ENCODE data around the gene ARHGAP4. TPM values are rescaled to one million over a fixed set of nuclear protein-coding genes. Genes with fewer than 3 reads are reported as not detected.
A peak's percentile ranks its signal among the peaks of the same experiment; 100 is the strongest.

ARHGAP4 gene
- total RNA-seq, 4 donors from 2014 or later = 23.6 to 211 (median 57.6) TPM

- no peaks in the 10 kb centered on the region for H3K9me3 ChIP-seq
- DNase-seq = no peak
- H3K4me1 ChIP-seq = peaks cover 0 to 23% (median 2%) of the 10 kb centered on the region in 4 donors
- TF ChIP-seq POLR2A (IDR thresholded peaks at IDR 0.05) = no peak
- no peaks in the 10 kb centered on the region for H3K27me3 ChIP-seq
- peak overlapping the region in 3 of 4 donors; percentile 78 to 87 (median 79) for H3K4me3 ChIP-seq
- H3K36me3 ChIP-seq = peaks cover 0 to 21% (median 0%) of the 10 kb centered on the region in 3 donors
- H3K27ac ChIP-seq = peak overlapping the region in 1 of 4 donors; percentile 71
Measured at GRCh38 chrX:153933748-153934147, 7.7 kb upstream of the ARHGAP4 start.

GRCh38 chrX:153932220-153932915 lies 6.3 kb upstream of the ARHGAP4 start:
- Histone ChIP-seq H3K27me3 (no peaks in the 10 kb centered on the region), H3K4me1 (peaks cover 0 to 25% (median 6%) of the 10 kb centered on the region in 4 donors), H3K36me3 (peaks cover 0 to 21% (median 0%) of the 10 kb centered on the region in 3 donors), H3K27ac (no peak overlapping the region), H3K4me3 (no peak overlapping the region), H3K9me3 (no peaks in the 10 kb centered on the region)
- no peak for DNase-seq
- TF ChIP-seq POLR2A (IDR thresholded peaks at IDR 0.05) (no peak), CTCF (IDR thresholded peaks at IDR 0.05) (no peak)

GRCh38 chrX:153931748-153932147 lies 5.7 kb upstream of the ARHGAP4 start:
- TF ChIP-seq CTCF (IDR thresholded peaks at IDR 0.05) (no peak), POLR2A (IDR thresholded peaks at IDR 0.05) (no peak)
- H3K4me1 ChIP-seq = peaks cover 0 to 31% (median 9%) of the 10 kb centered on the region in 4 donors
- no peaks in the 10 kb centered on the region for H3K9me3 ChIP-seq
- H3K27ac ChIP-seq = no peak overlapping the region
- H3K36me3 ChIP-seq = peaks cover 0 to 21% (median 0%) of the 10 kb centered on the region in 3 donors
- no peak for DNase-seq
- no peaks in the 10 kb centered on the region for H3K27me3 ChIP-seq
- H3K4me3 ChIP-seq = no peak overlapping the region

GRCh38 chrX:153931151-153931550 lies 5.1 kb upstream of the ARHGAP4 start:
- peaks cover 0 to 37% (median 11%) of the 10 kb centered on the region in 4 donors for H3K4me1 ChIP-seq
- H3K36me3 ChIP-seq = peaks cover 0 to 21% (median 0%) of the 10 kb centered on the region in 3 donors
- H3K27ac ChIP-seq = no peak overlapping the region
- TF ChIP-seq CTCF (IDR thresholded peaks at IDR 0.05) = no peak
- no peak for TF ChIP-seq POLR2A (IDR thresholded peaks at IDR 0.05)
- H3K27me3 ChIP-seq = no peaks in the 10 kb centered on the region
- no peaks in the 10 kb centered on the region for H3K9me3 ChIP-seq
- H3K4me3 ChIP-seq = no peak overlapping the region
- no peak for DNase-seq

GRCh38 chrX:153930011-153930910 lies 4.2 kb upstream of the ARHGAP4 start:
- TF ChIP-seq POLR2A (IDR thresholded peaks at IDR 0.05) = no peak
- TF ChIP-seq CTCF (IDR thresholded peaks at IDR 0.05) = no peak
- Histone ChIP-seq H3K9me3 (no peaks in the 10 kb centered on the region), H3K4me3 (no peak overlapping the region), H3K27me3 (no peaks in the 10 kb centered on the region), H3K27ac (no peak overlapping the region), H3K4me1 (peaks cover 0 to 32% (median 12%) of the 10 kb centered on the region in 4 donors), H3K36me3 (peaks cover 0 to 21% (median 0%) of the 10 kb centered on the region in 3 donors)
- no peak for DNase-seq

Measured in Peyer's patch (tissue), 4 donors.